Liver (tissue), 3 donors: ENCODE measurements around the gene PDYN.

Source experiments
- ATF3 ChIP-seq: IDR thresholded peaks from 2 replicates; pipeline ENCODE4 v1.6.1; 2016; ENCODE audit warnings: antibody characterized with exemption
- CTCF ChIP-seq: fragments of 150-350 bp; IDR thresholded peaks from 2 replicates; pipeline ENCODE4 v1.5.1; 2017; ENCODE audit warnings: improper control_type of control experiment, low read depth, low read length; ENCODE audit not compliant: missing input control
- EGR1 ChIP-seq, 2 donors: IDR thresholded peaks; 2 replicates each; pipeline ENCODE4 v1.6.1; 2016 to 2018; ENCODE audit warnings: antibody characterized with exemption in 2 of 2, low read depth in 2 of 2
- FOXA1 ChIP-seq: IDR thresholded peaks from 2 replicates; pipeline ENCODE4 v1.6.1; 2016; ENCODE audit warnings: antibody characterized with exemption
- GABPA ChIP-seq, 2 donors: IDR thresholded peaks in 1 of 2; conservative IDR thresholded peaks in 1 of 2; 2 replicates each; pipeline ENCODE4 v1.6.1; 2016; ENCODE audit warnings: antibody characterized with exemption in 2 of 2, mild to moderate bottlenecking in 1 of 2, moderate library complexity in 1 of 2
- JUND ChIP-seq, 2 donors: IDR thresholded peaks; 2 replicates each; pipeline ENCODE4 v1.6.1; 2016; ENCODE audit warnings: antibody characterized with exemption in 2 of 2
- MAX ChIP-seq: IDR thresholded peaks from 2 replicates; pipeline ENCODE4 v1.6.1; 2016; ENCODE audit warnings: antibody characterized with exemption
- NR2F2 ChIP-seq: IDR thresholded peaks from 2 replicates; pipeline ENCODE4 v1.6.1; 2016; ENCODE audit warnings: antibody characterized with exemption
- RAD21 ChIP-seq, 2 donors: IDR thresholded peaks; 2 replicates each; pipeline ENCODE4 v1.6.1; 2016; ENCODE audit warnings: antibody characterized with exemption in 2 of 2, mild to moderate bottlenecking in 2 of 2
- REST ChIP-seq: IDR thresholded peaks from 2 replicates; pipeline ENCODE4 v1.6.1; 2016; ENCODE audit warnings: antibody characterized with exemption, mild to moderate bottlenecking
- RXRA ChIP-seq, 2 donors: IDR thresholded peaks; 2 replicates each; pipeline ENCODE4 v1.6.1; 2017 to 2018; ENCODE audit warnings: antibody characterized with exemption in 2 of 2, mild to moderate bottlenecking in 1 of 2
- SP1 ChIP-seq: IDR thresholded peaks from 2 replicates; pipeline ENCODE4 v1.6.1; 2018; ENCODE audit warnings: antibody characterized with exemption, mild to moderate bottlenecking
- TAF1 ChIP-seq: conservative IDR thresholded peaks from 2 replicates; pipeline ENCODE4 v1.6.1; 2016; ENCODE audit warnings: antibody characterized with exemption, mild to moderate bottlenecking
- ZBTB33 ChIP-seq: IDR thresholded peaks from 2 replicates; pipeline ENCODE4 v1.6.1; 2016; ENCODE audit warnings: antibody characterized with exemption
- donor health status: healthy.
- donor health status: healthy.

- TF ChIP-seq CTCF (no peak), RAD21 (IDR thresholded peaks at IDR 0.05) (no peak), SP1 (no peak), TAF1 (no peak), GABPA (IDR thresholded peaks at IDR 0.05 in 1 of 2, conservative IDR thresholded peaks at IDR 0.05 in 1 of 2) (no peak), MAX (no peak), ZBTB33 (no peak), ATF3 (no peak), RXRA (IDR thresholded peaks at IDR 0.05) (no peak), EGR1 (IDR thresholded peaks at IDR 0.05; ENCODE audit: low read depth in 2 of 2) (no peak), REST (no peak), NR2F2 (no peak), JUND (IDR thresholded peaks at IDR 0.05) (no peak), FOXA1 (no peak)
These were observed 60.9 kb downstream of the PDYN start for GRCh38 chr20:1932971-1933370.
